Transverse colon (tissue), 3 donors: ENCODE results near the gene LCAT.

Experiments
- POLR2A ChIP-seq: fragments of 450-650 bp; IDR thresholded peaks from one replicate; pipeline ENCODE4 v1.6.1; 2016; ENCODE audit warnings: antibody characterized with exemption, mild to moderate bottlenecking, moderate library complexity
- POLR2AphosphoS5 ChIP-seq, 3 donors: sonication (generic); formaldehyde crosslinking; IDR thresholded peaks; one replicate each; pipeline ENCODE4 v1.6.1; 2016; ENCODE audit warnings: antibody characterized with exemption in 3 of 3

DNA sequence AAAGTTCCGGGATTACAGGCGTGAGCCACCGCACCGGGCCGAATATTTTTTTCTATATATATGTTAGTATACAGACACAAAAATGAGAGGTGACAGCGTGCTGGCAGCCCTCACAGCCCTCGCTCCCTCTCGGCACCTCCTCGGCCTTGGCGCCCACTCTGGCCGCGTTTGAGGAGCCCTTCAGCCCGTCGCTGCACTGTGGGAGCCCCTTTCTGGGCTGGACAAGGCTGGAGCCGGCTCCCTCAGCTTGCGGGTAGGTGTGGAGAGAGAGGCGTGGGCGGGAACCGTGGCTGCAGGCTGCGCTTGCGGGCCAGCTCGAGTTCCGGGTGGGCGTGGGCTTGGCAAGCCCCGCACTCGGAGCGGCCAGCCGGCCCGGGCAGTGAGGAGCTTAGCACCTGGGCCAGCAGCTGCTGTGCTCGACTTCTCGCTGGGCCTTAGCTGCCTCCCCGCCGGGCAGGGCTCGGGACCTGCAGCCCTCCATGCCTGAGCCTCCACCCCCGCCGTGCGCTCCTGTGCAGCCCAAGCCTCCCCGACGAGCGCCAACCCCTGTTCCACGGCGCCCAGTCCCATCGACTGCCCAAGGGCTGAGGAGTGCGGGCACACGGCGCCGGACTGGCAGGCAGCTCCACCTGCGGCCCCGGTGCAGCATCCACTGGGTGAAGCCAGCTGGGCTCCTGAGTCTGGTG lies 38.2 kb upstream of the LCAT start:
- TF ChIP-seq POLR2A (no peak), POLR2AphosphoS5 (IDR thresholded peaks at IDR 0.05) (no peak)
